ENCODE data around the gene DCANP1. TPM values are rescaled to one million over a fixed set of nuclear protein-coding genes. Genes with fewer than 3 reads are reported as not detected.

The DCANP1 gene
- total RNA-seq, 2 experiments from 2014 or later, result 0.08 TPM; not detected in 1

DNA sequence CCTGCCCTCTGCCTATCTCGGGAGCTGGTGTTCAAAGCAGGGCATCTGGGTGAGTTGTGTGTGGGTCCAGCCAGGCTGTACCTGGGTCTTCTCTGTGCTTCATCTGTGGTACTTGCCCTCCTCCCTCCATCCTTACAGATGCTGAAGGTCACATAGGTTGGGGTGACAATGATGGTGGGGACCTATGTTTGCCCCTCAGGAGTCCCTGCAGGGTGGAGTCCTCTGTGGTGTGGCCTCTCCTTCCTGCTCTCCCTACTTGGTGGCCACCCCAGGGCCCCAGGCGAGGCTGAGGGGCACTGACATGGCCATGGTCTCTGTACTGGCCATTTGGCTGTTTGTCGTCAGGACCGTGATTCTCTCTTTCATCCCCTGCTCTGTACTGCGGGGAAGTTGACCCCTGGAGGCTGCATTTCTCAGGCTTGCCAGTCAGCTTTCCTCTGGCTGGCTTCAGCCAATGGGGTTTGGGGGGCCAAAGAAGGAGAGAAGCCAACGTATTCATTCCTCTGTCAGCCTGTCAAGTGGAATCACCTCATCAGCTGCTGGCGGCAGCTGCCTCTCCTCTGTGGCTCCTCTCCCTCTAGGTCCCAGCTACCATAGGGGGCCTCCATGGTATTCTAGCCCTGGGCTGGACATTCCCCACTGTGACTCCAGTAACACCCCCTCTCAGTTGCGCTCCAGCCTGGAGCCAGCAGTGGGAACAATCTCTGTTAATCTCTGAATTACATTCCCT, 4.6 kb downstream of the DCANP1 start:
- Histone ChIP-seq H3K27ac (ENCODE audit: low read depth in 1 of 2, low read length in 2 of 2) (no peak overlapping the region), H3K9me3 (ENCODE audit: control insufficient read depth in 1 of 2, insufficient read depth in 1 of 2, low read length in 2 of 2) (peaks cover 0 to 5% of the 10 kb centered on the region in 2 experiments), H3K4me3 (ENCODE audit: low read length) (no peak overlapping the region), H3K36me3 (ENCODE audit: insufficient read depth, low read length) (no peaks in the 10 kb centered on the region), H3K4me1 (ENCODE audit: insufficient read depth, low read length) (no peaks in the 10 kb centered on the region), H3K27me3 (ENCODE audit: control insufficient read depth in 1 of 2, insufficient read depth in 2 of 2, low read length in 2 of 2) (no peaks in the 10 kb centered on the region)
- TF ChIP-seq, protein P1, sequence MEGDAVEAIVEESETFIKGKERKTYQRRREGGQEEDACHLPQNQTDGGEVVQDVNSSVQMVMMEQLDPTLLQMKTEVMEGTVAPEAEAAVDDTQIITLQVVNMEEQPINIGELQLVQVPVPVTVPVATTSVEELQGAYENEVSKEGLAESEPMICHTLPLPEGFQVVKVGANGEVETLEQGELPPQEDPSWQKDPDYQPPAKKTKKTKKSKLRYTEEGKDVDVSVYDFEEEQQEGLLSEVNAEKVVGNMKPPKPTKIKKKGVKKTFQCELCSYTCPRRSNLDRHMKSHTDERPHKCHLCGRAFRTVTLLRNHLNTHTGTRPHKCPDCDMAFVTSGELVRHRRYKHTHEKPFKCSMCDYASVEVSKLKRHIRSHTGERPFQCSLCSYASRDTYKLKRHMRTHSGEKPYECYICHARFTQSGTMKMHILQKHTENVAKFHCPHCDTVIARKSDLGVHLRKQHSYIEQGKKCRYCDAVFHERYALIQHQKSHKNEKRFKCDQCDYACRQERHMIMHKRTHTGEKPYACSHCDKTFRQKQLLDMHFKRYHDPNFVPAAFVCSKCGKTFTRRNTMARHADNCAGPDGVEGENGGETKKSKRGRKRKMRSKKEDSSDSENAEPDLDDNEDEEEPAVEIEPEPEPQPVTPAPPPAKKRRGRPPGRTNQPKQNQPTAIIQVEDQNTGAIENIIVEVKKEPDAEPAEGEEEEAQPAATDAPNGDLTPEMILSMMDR (IDR thresholded peaks at IDR 0.05), result no peak
- peaks cover 7% of the 10 kb centered on the region for H3K27me3 Mint-ChIP-seq
- H3K9me3 Mint-ChIP-seq, result no peaks in the 10 kb centered on the region
- H3K36me3 Mint-ChIP-seq (ENCODE audit: low read depth), result no peaks in the 10 kb centered on the region
- intact Hi-C loops (cut with DNase I, micrococcal nuclease), result no loop called here
- no peak for ATAC-seq (ENCODE audit: poor library complexity)
- H3K27ac Mint-ChIP-seq, result no peak overlapping the region
- H3K4me1 Mint-ChIP-seq (ENCODE audit: low read depth), result no peaks in the 10 kb centered on the region
- DNase-seq, result no peak
- ChIA-PET POLR2A (no interaction called here), CTCF (no interaction called here)
- H3K4me3 Mint-ChIP-seq, result no peak overlapping the region

DNA sequence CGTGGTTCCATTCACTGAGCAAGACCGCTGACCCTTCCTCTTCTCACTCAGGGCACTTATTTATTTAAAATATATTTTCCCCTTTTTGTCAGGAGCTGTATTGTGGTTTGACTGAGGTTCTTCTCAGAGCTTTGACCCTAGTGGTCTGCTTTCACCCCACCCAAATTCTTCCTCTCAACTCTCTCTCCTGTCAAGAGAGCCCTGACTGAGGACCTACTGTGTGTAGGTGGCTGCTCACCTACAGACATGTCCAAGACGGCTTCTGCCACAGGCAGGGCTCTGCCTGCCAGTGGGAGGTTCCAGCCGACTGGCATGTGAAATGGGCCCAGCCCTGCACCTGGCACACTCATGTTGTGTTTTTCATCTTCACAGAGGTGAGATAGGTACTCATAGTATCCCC, 5.2 kb downstream of the DCANP1 start:
- ChIA-PET POLR2A (no interaction called here), CTCF (no interaction called here)
- Histone ChIP-seq H3K27me3 (ENCODE audit: control insufficient read depth in 1 of 2, insufficient read depth in 2 of 2, low read length in 2 of 2) (peaks cover 2 to 3% of the 10 kb centered on the region in 2 experiments), H3K9me3 (ENCODE audit: control insufficient read depth in 1 of 2, insufficient read depth in 1 of 2, low read length in 2 of 2) (peaks cover 0 to 5% of the 10 kb centered on the region in 2 experiments), H3K4me1 (ENCODE audit: insufficient read depth, low read length) (no peaks in the 10 kb centered on the region), H3K4me3 (ENCODE audit: low read length) (no peak overlapping the region), H3K36me3 (ENCODE audit: insufficient read depth, low read length) (no peaks in the 10 kb centered on the region), H3K27ac (ENCODE audit: low read depth in 1 of 2, low read length in 2 of 2) (no peak overlapping the region)
- Mint-ChIP-seq H3K9me3 (no peaks in the 10 kb centered on the region), H3K27ac (no peak overlapping the region), H3K27me3 (no peaks in the 10 kb centered on the region), H3K4me3 (no peak overlapping the region), H3K36me3 (ENCODE audit: low read depth) (no peaks in the 10 kb centered on the region), H3K4me1 (ENCODE audit: low read depth) (no peaks in the 10 kb centered on the region)
- no peak for DNase-seq
- intact Hi-C loops (cut with DNase I, micrococcal nuclease), result no loop called here
- ATAC-seq (ENCODE audit: poor library complexity), result no peak
- TF ChIP-seq, protein P1 (IDR thresholded peaks at IDR 0.05), result no peak

DNA sequence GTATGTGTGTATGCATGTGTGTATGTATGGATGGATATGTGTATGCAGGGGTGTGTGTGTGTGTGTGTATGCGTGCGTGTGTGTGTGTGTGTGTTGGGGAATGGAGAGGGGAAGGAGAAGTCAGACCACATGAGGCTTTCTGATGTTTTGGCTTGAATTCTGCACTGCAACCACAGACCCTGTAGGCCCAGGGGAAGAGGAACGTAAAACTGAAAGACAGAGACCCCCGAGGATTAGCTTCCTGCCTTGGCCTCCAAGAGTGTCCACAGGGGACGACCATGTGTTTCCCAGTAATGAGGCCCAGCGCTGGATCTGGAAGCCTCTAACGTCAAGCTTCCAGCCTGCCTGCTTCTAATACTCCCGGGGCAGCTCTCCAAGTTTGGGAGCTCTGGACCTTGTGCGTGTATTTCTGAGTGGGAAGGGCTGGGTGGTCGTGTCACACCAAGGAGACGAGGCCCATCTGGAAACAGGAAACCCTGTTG, 5.8 kb downstream of the DCANP1 start:
- H3K9me3 Mint-ChIP-seq, result no peaks in the 10 kb centered on the region
- CTCF ChIA-PET, result no interaction called here
- intact Hi-C loops (cut with DNase I, micrococcal nuclease), result no loop called here
- DNase-seq (no peak), ATAC-seq (ENCODE audit: poor library complexity) (no peak)
- no peak overlapping the region for H3K27ac ChIP-seq (ENCODE audit: low read depth in 1 of 2, low read length in 2 of 2)
- no peaks in the 10 kb centered on the region for H3K4me1 ChIP-seq (ENCODE audit: insufficient read depth, low read length)
- H3K27ac Mint-ChIP-seq, result no peak overlapping the region
- TF ChIP-seq, protein P1 (IDR thresholded peaks at IDR 0.05), result no peak
- H3K27me3 ChIP-seq (ENCODE audit: control insufficient read depth in 1 of 2, insufficient read depth in 2 of 2, low read length in 2 of 2), result peaks cover 5 to 7% of the 10 kb centered on the region in 2 experiments
- no peak overlapping the region for H3K4me3 ChIP-seq (ENCODE audit: low read length)
- H3K4me1 Mint-ChIP-seq (ENCODE audit: low read depth), result no peaks in the 10 kb centered on the region
- H3K27me3 Mint-ChIP-seq, result no peaks in the 10 kb centered on the region
- peaks cover 0 to 5% of the 10 kb centered on the region in 2 experiments for H3K9me3 ChIP-seq (ENCODE audit: control insufficient read depth in 1 of 2, insufficient read depth in 1 of 2, low read length in 2 of 2)
- no peaks in the 10 kb centered on the region for H3K36me3 Mint-ChIP-seq (ENCODE audit: low read depth)
- H3K4me3 Mint-ChIP-seq, result no peak overlapping the region
- POLR2A ChIA-PET, result interaction anchor here (1.0 kb wide), 1 partner anchor 16 kb away, joined by 3 read pairs; no protein-coding TSS in a partner anchor
- H3K36me3 ChIP-seq (ENCODE audit: insufficient read depth, low read length), result no peaks in the 10 kb centered on the region
